Naive thymus-derived CD8-positive, alpha-beta T cell (primary cell): ENCODE data around the gene CCNE1. TPM values are rescaled to one million over a fixed set of nuclear protein-coding genes. Genes with fewer than 3 reads are reported as not detected.

Experiments used
- ATAC-seq, 2 donors: fragments of 150-1000 bp; cut with Tn5 transposase in 1 of 2; sonication (Bioruptor Pico), chemical (Tn5 transposase) in 1 of 2; 1 replicate in 1 of 2; 2 replicates in 1 of 2; pipeline ENCODE4 v1.10.0; 2021; ENCODE audit warnings: mild to moderate bottlenecking in 2 of 2, moderate library complexity in 2 of 2
- POLR2A ChIA-PET: fragments of 350-600 bp; sonication (Branson Sonifier 250); formaldehyde crosslinking; loops from one replicate; lab custom pipeline; 2021; ENCODE audit warnings: antibody characterized with exemption; lab: Charles Lee
- DNase-seq, 10 donors: peaks; one replicate each; pipeline versions ENCODE4 v3.0.0 to v3.0.0-alpha.2; 2020 to 2022
- H3K27ac Mint-ChIP-seq, 10 donors: one replicate each; pipeline ENCODE4 v1.8.0; 2020 to 2022; ENCODE audit warnings: mild to moderate bottlenecking in 10 of 10, mixed read lengths in 10 of 10, moderate library complexity in 4 of 10, inconsistent platforms in 1 of 10
- H3K27me3 Mint-ChIP-seq, 5 donors: one replicate each; pipeline ENCODE4 v1.8.0; 2021 to 2022; ENCODE audit warnings: mixed read lengths in 5 of 5
- H3K36me3 Mint-ChIP-seq, 3 donors: one replicate each; pipeline ENCODE4 v1.8.0; 2020 to 2022; ENCODE audit warnings: mixed read lengths in 3 of 3, mild to moderate bottlenecking in 2 of 3, inconsistent platforms in 1 of 3
- H3K4me1 Mint-ChIP-seq, 4 donors: one replicate each; pipeline ENCODE4 v1.8.0; 2021 to 2022; ENCODE audit warnings: mixed read lengths in 4 of 4
- H3K4me3 Mint-ChIP-seq, 10 donors: one replicate each; pipeline ENCODE4 v1.8.0; 2020 to 2022; ENCODE audit warnings: mild to moderate bottlenecking in 10 of 10, mixed read lengths in 10 of 10, moderate library complexity in 6 of 10, inconsistent platforms in 1 of 10
- H3K9me3 Mint-ChIP-seq, 9 donors: one replicate each; pipeline ENCODE4 v1.8.0; 2020 to 2022; ENCODE audit warnings: mixed read lengths in 9 of 9, mild to moderate bottlenecking in 3 of 9, inconsistent platforms in 1 of 9, moderate library complexity in 1 of 9
- polyA plus RNA-seq, 3 donors: library from polyadenylated mRNA; unstranded; fragments of 300-500 nt; fragmentation: Illumina TruSeq; gene quantifications; one replicate each; pipeline ENCODE4 v1.2.3, GENCODE V29; 2021
- total RNA-seq, 8 experiments: library from RNA in 2 of 8; stranded (reverse) in 2 of 8; gene quantifications; one replicate each; pipeline ENCODE4 v1.2.3 and lab custom pipeline; 2021 to 2026

The CCNE1 gene
- total and polyA plus RNA-seq, 5 experiments from 2014 or later = 1.5 to 8.8 (median 3.7) TPM

DNA sequence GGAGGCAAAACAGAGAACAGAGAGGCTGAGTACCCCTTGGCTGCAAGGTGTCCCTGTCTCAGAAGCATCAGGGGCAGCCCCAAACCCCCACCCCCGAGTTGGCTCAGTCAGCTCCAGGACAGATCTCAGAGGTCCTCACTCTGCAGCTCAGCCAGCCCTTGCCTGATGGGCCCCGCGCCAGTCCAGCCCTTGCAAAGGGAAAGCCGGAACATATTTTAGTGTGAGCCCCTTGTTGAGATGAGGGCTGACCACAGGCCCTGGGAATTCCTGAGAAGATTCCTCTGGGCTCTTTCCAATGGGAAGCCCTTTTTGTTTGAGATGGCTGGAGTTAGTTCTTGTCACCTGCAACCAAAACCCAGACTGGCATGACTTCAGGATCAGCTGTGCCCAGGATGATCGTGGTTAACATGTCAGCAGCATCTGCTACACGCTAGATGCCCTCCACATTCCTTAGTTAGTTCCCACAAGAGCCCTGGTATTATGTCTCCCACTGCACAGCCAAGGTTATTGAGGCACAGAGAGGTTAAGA is 33.9 kb upstream of the CCNE1 start:
- Mint-ChIP-seq H3K36me3 (no peaks in the 10 kb centered on the region), H3K4me1 (peaks cover 0 to 5% (median 0%) of the 10 kb centered on the region in 4 donors), H3K9me3 (no peaks in the 10 kb centered on the region), H3K27me3 (no peaks in the 10 kb centered on the region), H3K27ac (no peak overlapping the region), H3K4me3 (no peak overlapping the region)
- DNase-seq (no peak), ATAC-seq (no peak)
- POLR2A ChIA-PET = interaction anchor here (1.1 to 2.2 kb wide), 2 partner anchors 68 to 94 kb away, joined by 3 to 5 read pairs; no protein-coding TSS in a partner anchor

DNA sequence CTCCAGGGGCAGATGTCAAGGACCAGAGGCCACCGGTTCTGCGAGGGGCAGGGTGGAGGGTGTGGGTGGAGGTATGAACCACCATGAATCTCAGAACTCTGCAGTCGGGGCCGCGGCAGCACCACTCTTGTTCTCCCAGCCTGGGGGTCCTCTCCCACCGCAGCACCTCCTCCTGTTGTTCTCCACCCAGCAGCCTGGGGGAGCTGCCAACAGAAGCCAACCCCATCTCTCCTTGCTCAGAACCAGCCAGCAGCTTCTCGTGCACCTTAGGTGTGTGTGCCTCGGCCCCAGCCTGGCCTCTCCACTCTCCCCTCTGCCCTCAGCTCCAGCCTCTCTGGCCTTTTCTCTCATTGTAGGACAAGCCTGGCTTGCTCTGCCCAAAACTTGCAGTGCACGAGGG is 31.9 kb upstream of the CCNE1 start:
- Mint-ChIP-seq H3K9me3 (no peaks in the 10 kb centered on the region), H3K27ac (peak overlapping the region in 2 of 10 donors; percentile 9 to 35), H3K4me1 (peaks cover 0 to 5% (median 0%) of the 10 kb centered on the region in 4 donors), H3K27me3 (no peaks in the 10 kb centered on the region), H3K4me3 (no peak overlapping the region), H3K36me3 (no peaks in the 10 kb centered on the region)
- DNase-seq = peak in 3 of 10 donors; percentile 17 to 24 (median 23)
- POLR2A ChIA-PET = interaction anchor here (2.2 kb wide), 1 partner anchor 65 kb away, joined by 5 read pairs; no protein-coding TSS in a partner anchor
- ATAC-seq = peak; percentile 33 to 50

DNA sequence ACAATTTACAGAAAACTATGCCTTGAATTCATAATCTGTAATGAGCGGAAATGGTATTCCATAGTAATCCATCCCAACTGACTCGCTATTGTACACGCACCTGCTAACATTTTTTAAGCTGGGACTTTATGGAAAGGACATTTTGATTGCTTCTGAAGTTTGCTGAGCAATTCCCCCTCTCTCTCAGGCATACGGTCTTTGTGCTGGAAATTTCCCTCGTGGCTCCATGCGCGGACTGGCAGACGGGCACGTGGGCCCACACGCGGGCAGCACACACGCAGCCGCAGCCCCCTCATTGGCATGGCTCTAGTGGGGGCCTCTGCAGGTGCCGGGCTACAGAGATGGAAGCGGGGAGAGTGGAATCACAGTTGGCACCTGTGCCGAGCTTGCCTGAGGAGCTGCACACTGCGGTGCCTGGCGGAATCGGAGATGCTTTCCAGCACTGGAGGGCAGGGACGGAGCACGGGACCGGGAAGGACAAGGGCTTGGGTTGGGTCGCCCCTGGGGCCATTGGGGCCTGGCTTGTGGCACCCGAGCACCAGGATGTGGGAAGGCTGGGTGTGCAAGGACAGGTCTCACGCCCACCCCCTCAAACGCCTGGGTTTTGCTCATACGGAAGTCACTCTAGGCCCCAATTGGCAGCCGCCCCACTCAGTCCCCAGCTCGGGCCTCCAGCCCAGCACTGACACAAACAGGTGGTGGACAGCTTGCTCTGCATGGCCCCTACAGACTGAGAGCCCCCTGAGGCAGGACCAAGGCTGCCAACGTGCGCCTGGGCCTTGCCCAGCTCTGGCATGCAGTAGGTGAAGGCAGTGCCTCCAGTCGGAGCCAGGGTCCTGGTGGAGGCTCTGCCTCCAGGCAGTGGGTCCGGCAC is 30.2 kb upstream of the CCNE1 start:
- H3K27ac Mint-ChIP-seq = peak overlapping the region in 1 of 10 donors; percentile 63
- no peaks in the 10 kb centered on the region for H3K36me3 Mint-ChIP-seq
- ATAC-seq = no peak
- DNase-seq = no peak
- H3K4me1 Mint-ChIP-seq = peaks cover 0 to 5% (median under 1%) of the 10 kb centered on the region in 4 donors
- H3K4me3 Mint-ChIP-seq = no peak overlapping the region
- H3K9me3 Mint-ChIP-seq = no peaks in the 10 kb centered on the region
- POLR2A ChIA-PET = interaction anchor here (0.7 kb wide), 1 partner anchor 12 kb away, joined by 5 read pairs; no protein-coding TSS in a partner anchor
- H3K27me3 Mint-ChIP-seq = no peaks in the 10 kb centered on the region

DNA sequence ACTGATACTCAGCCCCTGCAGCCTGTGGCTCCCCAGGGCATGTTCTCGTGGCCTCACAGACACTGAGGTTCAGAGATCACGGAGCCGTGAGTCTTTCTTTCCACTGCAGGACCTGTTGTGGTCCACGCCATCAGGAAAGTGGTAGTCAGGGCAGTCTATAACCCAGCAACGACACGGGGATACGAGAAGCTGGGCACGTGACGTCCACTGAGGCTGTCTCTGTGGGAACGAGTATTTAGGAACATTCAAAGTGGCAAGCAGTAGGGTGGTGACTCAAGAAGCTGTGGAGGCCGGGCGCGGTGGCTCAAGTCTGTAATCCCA is 29.6 kb upstream of the CCNE1 start:
- POLR2A ChIA-PET = no interaction called here
- DNase-seq (no peak), ATAC-seq (no peak)
- H3K36me3 Mint-ChIP-seq = no peaks in the 10 kb centered on the region
- H3K4me1 Mint-ChIP-seq = peaks cover 0 to 5% (median under 1%) of the 10 kb centered on the region in 4 donors
- H3K9me3 Mint-ChIP-seq = no peaks in the 10 kb centered on the region
- H3K4me3 Mint-ChIP-seq = no peak overlapping the region
- no peaks in the 10 kb centered on the region for H3K27me3 Mint-ChIP-seq
- no peak overlapping the region for H3K27ac Mint-ChIP-seq

DNA sequence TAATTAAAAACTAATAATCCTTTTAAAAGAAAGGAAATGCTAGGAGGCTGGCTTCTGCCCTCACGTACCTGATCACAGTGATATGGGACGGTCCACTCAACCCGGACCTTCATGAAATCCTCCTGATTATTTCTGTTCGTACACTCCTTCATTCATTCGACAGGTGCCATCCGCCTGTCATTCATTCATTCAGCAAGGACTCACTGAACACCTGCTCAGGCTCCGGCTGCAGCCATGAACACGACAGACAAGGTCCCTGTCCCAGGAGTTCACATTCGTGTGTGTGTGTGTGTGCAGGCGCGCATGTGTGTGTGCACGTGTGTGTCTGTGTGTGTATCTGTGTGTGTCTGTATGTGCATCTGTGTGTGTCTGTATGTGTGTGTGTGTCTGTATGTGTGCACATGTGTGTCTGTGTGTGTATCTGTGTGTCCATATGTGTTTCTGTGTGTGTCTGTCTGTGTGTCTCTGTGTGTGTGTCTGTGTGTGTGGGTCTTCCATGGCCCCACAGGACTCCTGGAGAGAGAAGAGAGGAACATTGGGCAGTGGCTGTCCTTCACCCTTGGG is 28.1 kb upstream of the CCNE1 start:
- POLR2A ChIA-PET = no interaction called here
- H3K4me3 Mint-ChIP-seq = no peak overlapping the region
- ATAC-seq (no peak), DNase-seq (no peak)
- H3K27ac Mint-ChIP-seq = peak overlapping the region in 1 of 10 donors; percentile 63
- H3K27me3 Mint-ChIP-seq = no peaks in the 10 kb centered on the region
- H3K4me1 Mint-ChIP-seq = peaks cover 0 to 5% (median under 1%) of the 10 kb centered on the region in 4 donors
- H3K9me3 Mint-ChIP-seq = no peaks in the 10 kb centered on the region
- no peaks in the 10 kb centered on the region for H3K36me3 Mint-ChIP-seq

DNA sequence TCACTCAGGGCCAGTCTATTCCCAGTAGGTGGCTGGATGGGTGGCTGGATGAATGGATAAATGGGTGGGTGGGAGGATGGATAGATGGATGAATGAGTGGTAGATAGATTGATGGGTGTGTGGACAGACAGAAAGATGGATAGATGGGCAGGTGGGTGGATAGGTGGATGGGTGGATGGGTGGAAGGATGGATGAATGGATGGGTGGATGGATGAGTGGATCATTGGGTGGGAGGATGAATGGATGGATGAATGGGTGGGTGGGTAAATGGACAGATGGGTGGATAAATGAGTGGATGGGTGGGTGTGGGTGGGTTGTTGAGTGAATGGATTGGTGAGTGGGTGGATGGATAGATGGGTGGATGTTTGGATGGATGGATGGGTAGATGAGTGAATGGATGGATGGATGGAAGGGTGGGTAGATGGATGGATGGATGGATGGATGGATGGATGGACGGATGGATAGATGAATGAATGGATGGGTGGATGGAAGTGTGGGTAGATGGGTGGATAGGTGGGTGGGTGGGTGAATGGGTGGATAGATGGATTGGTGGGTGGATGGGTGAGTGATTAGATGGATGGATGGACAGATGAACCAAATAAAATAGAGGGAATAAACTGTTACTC is 27.1 kb upstream of the CCNE1 start:
- H3K4me1 Mint-ChIP-seq = peaks cover 0 to 5% (median under 1%) of the 10 kb centered on the region in 4 donors
- DNase-seq = no peak
- H3K9me3 Mint-ChIP-seq = no peaks in the 10 kb centered on the region
- no peak overlapping the region for H3K4me3 Mint-ChIP-seq
- H3K27ac Mint-ChIP-seq = no peak overlapping the region
- POLR2A ChIA-PET = no interaction called here
- ATAC-seq = no peak
- no peaks in the 10 kb centered on the region for H3K27me3 Mint-ChIP-seq
- H3K36me3 Mint-ChIP-seq = no peaks in the 10 kb centered on the region

DNA sequence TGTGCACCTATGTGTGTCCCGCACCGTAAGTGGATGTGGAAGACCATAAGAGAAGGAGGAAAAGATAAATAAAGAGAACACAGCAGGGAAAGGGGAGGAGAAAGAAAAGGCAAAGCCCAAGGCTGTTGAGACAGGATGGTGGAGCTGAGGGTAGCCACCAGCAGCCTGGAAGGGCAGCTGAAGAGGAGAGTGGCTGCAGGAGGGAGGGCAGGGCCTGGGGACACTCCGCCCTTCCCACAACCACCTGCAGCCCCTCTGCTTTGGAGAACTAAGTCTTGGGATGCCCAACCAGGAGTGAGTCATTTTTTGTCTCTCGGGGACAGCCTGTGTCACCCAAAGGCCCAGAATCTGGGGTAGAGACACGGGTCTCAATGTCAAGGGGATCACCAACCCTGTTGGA is 26.4 kb upstream of the CCNE1 start:
- POLR2A ChIA-PET = interaction anchor here (0.8 to 1.2 kb wide), 2 partner anchors 60 to 86 kb away, joined by 3 to 4 read pairs; no protein-coding TSS in a partner anchor
- Mint-ChIP-seq H3K4me1 (peaks cover 0 to 2% (median under 1%) of the 10 kb centered on the region in 4 donors), H3K27me3 (no peaks in the 10 kb centered on the region), H3K9me3 (no peaks in the 10 kb centered on the region), H3K27ac (no peak overlapping the region), H3K36me3 (no peaks in the 10 kb centered on the region), H3K4me3 (no peak overlapping the region)
- DNase-seq (no peak), ATAC-seq (no peak)

DNA sequence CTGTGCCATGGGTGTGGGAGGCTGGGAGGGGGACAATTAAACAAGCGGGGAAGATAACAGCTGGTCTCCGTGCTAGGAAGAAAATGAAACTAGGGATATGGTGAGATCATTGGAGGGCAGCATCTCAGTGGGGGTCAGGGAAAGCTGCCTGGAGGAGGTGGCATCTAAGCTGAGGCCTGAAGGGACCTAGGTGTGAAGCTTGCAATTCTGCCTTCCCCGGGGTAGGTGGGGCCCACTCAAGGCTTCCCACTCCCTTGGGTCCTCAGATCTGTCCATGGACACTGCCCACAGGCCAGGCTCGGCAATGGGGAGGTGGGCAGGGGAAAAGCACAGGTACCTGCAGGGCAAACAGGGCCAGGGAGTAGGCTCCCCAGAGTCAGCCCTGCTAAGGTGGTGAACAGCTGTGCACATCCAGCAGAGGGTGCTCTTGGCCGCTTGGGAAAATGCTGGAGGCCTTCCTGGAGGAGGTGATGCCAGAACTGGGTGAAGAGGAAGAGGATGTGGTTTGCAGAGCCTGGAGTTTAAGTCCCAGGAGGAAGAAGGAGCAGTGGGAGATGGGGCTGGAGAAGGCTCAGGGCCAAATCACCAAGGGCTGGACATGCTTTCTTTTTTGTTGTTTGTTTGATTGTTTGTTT is 25.7 kb upstream of the CCNE1 start:
- H3K27me3 Mint-ChIP-seq = no peaks in the 10 kb centered on the region
- H3K4me3 Mint-ChIP-seq = no peak overlapping the region
- H3K36me3 Mint-ChIP-seq = no peaks in the 10 kb centered on the region
- ATAC-seq (no peak), DNase-seq (no peak)
- peak overlapping the region in 2 of 10 donors; percentile 7 to 79 for H3K27ac Mint-ChIP-seq
- H3K9me3 Mint-ChIP-seq = no peaks in the 10 kb centered on the region
- H3K4me1 Mint-ChIP-seq = peaks cover 0 to 2% (median 0%) of the 10 kb centered on the region in 4 donors
- POLR2A ChIA-PET = interaction anchor here (0.8 to 1.2 kb wide), 2 partner anchors 59 to 85 kb away, joined by 3 to 4 read pairs; no protein-coding TSS in a partner anchor

DNA sequence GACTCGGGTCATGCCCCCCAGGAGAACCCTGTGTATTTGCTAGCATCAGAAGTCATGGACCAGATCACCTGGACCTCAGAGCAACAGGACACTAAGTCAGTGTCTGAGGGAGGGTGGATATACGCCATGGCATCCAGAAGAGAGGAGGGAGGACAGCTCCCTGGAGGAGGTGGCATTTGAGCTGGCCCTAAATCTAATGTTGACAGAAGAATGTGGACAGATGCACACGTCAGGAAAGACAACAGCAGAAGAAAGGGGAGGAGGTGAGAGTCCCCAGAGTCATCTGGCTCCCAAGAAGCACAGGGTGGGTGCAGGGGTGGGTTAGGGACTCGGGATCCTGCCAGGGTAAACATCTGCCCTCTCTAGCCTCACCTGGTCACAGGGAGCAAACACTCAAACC is 24.5 kb upstream of the CCNE1 start:
- no peak for DNase-seq
- H3K9me3 Mint-ChIP-seq = no peaks in the 10 kb centered on the region
- no peaks in the 10 kb centered on the region for H3K36me3 Mint-ChIP-seq
- peak overlapping the region in 1 of 10 donors; percentile 47 for H3K27ac Mint-ChIP-seq
- POLR2A ChIA-PET = no interaction called here
- peaks cover 0 to 6% (median 0%) of the 10 kb centered on the region in 4 donors for H3K4me1 Mint-ChIP-seq
- H3K27me3 Mint-ChIP-seq = no peaks in the 10 kb centered on the region
- H3K4me3 Mint-ChIP-seq = no peak overlapping the region
- no peak for ATAC-seq

DNA sequence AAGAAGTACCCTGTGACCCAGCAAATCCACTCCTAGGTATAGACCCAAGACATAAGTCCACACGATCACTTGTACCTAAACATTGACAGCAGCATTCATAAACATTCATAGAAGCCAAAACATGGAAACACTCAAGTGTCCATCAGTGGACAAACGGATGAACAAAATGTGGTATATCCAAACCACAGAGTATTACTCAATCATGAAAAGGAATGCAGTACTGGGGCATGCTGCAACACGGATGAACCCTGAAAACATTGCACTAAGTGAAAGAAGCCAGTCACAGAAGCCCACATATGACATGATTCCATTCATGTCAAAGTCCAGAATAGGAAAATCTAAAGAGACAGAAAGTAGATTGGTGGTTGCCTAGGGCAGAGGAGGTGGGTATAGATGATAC is 22.8 kb upstream of the CCNE1 start:
- POLR2A ChIA-PET = interaction anchor here (0.5 kb wide), 1 partner anchor 62 kb away, joined by 4 read pairs; no protein-coding TSS in a partner anchor
- peaks cover 0 to 2% (median 0%) of the 10 kb centered on the region in 5 donors for H3K27me3 Mint-ChIP-seq
- H3K27ac Mint-ChIP-seq = no peak overlapping the region
- no peak for DNase-seq
- H3K4me3 Mint-ChIP-seq = no peak overlapping the region
- no peak for ATAC-seq
- H3K4me1 Mint-ChIP-seq = peaks cover 0 to 8% (median 0%) of the 10 kb centered on the region in 4 donors
- H3K9me3 Mint-ChIP-seq = no peaks in the 10 kb centered on the region
- H3K36me3 Mint-ChIP-seq = peaks cover 0 to 5% (median 0%) of the 10 kb centered on the region in 3 donors

DNA sequence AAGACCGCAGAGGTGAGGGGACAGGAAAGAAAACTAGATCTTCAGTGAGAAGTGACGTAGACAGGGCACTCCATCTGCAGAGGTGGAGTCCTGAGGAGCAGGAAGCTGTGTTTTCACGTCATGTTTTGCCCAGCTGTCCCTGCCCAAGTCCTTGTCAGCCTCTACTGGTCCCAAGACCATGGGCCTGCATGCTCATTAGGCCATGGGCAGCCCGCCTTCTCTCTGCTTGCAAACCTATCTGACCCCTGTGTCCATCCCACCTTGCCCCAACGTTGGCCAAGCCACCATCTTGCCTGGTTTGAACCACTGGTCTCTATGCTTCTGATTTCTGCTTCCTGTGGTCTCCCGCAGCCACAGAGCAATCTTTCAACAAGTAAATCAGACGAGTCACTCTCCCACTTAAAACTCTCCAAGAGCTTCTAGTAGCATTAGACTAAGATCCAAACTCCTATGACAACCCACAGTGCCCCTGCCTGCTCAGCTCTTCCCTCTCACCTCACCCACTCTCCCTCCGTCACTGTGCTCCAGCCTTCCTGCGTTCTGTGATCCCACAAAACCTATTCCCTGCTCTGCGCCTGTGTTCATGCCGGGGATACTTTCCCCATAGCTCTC is 18.6 kb upstream of the CCNE1 start:
- DNase-seq = no peak
- Mint-ChIP-seq H3K4me1 (peaks cover 0 to 6% (median under 1%) of the 10 kb centered on the region in 4 donors), H3K9me3 (no peaks in the 10 kb centered on the region), H3K27ac (peak overlapping the region in 1 of 10 donors; percentile 43), H3K4me3 (no peak overlapping the region), H3K27me3 (peaks cover 0 to 4% (median 0%) of the 10 kb centered on the region in 5 donors), H3K36me3 (peaks cover 0 to 5% (median 0%) of the 10 kb centered on the region in 3 donors)
- POLR2A ChIA-PET = interaction anchor here (0.5 to 1.1 kb wide), 3 partner anchors 12 to 148 kb away, joined by 3 to 6 read pairs (median 5); no protein-coding TSS in a partner anchor
- ATAC-seq = no peak
